HG02970 (cell line): ENCODE measurements around the gene CPE.

Source experiments
- ATAC-seq: cut with Tn5 transposase; IDR thresholded peaks from one replicate; pipeline ENCODE4 v1.9.1; 2021; ENCODE audit warnings: mild to moderate bottlenecking, moderate library complexity, moderate number of reproducible peaks; ENCODE audit not compliant: unreplicated experiment, low FRiP score

Gene CPE

DNA sequence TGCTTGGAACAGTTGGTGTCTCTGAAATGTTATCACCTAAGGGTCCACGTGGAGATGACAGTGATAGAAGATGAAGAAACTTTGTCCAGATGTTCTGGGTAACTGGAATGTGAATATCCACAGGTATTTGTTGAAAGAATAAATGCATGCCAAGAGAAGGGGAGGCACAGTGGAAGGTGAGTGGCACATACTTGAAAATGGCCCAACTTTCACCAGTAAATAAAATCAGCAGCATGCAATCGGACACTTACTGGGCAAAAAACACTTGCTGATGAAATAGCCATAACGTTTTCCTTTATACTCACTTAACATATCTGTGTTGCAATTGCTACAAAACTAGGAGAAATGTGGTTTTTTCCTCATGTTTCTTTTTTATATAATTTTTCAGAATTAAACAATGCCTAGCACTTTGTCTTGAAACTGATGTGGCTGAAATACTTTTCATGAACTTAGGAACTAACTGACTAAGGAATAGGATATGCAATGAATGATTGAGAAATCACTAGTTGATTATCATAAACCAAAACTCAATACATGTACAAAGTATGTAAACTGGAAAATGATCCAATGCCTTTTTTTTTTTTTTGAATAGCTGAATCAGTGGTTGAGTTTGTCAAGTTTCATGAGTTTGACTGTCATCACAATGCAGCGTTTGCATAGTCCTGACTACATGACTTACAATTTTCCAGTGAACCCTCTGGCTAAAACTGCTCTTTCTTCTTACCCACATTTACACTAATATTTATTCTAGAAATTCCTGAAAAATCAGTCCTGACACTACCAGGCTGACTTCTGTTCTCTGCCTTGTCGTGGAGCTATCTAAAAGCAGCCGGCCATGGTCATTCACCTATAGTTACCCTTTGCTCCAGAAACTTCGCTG is 127.4 kb downstream of the CPE start:
- no peak for ATAC-seq

- ATAC-seq = no peak
These were observed 128.0 kb downstream of the CPE start for GRCh38 chr4:165506849-165507248.

DNA sequence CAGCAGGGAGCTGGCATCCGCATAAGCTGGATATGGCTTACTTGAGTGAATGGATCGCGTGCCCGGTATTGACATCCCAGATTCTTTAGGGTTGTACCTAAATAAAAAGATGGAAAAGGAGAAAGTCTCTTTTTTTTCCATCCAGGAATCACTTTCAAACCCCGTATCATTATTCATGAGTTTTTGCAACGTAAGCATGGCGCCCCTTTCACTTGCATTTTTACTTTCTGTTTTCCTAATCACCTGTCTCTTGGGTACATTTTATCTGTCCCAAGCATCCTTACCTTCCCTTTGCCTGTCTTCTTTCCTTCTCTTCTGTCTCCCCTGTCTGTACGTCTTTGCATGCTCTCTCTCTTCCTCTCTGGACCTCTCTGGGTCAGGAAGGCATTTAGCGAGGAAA is 128.6 kb downstream of the CPE start:
- ATAC-seq = no peak

GRCh38 chr4:165508372-165509120 is 129.7 kb downstream of the CPE start:
- ATAC-seq = no peak

DNA sequence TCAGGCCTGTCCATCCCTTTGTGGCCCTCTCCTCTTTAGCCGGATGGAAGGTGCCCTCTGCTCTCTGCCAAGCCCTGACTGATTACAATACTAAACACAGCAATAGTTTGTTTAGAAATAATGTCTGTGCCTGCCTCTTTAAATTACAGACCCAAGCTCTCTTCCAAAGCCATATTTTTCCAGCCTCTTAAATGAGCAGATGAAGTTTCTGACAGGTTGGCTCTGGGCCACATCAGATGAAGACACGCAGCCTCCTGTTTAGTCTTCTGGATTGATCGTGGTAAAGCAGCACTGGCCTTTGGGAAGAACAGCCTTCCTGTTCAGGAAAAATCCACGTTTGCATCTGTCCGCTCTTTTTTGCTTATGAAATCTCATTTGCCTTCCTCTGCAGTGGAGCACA is 133.6 kb downstream of the CPE start:
- ATAC-seq = no peak

- no peak for ATAC-seq
These were observed 135.9 kb downstream of the CPE start for GRCh38 chr4:165514739-165515138.

DNA sequence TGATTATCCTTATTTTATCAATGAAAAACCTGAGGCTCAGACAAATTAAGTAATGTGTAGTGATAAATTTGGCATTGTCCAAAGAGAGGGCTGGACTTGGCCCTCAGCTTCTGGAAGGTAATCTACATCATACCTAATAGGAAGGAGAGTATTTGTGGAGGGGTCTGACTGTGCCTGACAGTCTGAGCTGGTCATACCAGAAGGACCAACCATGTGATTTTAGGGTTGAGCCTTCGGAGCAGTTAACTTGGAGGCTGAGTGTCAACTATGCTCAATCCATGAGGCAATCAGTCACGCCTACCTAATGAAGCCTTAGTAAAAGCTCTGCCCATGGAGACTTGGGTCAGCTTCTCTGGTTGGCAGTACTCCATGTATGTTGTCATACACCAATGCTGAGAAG is 136.4 kb downstream of the CPE start:
- ATAC-seq = no peak

DNA sequence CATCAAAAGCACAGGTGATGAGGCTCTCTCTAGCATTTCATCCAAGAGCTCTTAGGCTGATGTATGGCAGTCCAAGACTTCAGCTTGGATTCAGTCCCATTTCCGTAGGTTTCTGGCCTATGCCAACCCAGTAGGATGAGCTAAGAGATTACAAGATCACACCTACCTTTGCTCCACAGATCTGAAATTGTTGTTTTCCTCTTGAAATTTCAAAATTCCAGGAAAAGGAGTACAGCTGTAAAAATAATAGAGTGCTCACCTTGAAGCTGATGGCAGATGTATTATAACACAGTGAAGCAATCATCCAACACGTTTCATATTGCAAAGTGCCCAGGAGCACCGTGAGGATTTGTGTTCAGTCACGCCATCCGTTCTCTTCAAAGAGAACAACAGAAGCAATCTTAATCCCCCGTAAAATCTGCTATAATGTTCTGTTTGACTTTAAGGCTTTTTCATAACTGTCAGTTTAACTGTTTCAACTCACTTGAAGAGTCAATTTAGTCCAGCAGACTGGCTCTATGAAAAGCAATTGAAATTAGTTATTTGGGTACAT is 137.5 kb downstream of the CPE start:
- ATAC-seq = no peak

GRCh38 chr4:165517216-165517615 is 138.4 kb downstream of the CPE start:
- ATAC-seq = no peak

GRCh38 chr4:165518024-165518616 is 139.3 kb downstream of the CPE start:
- ATAC-seq = no peak

DNA sequence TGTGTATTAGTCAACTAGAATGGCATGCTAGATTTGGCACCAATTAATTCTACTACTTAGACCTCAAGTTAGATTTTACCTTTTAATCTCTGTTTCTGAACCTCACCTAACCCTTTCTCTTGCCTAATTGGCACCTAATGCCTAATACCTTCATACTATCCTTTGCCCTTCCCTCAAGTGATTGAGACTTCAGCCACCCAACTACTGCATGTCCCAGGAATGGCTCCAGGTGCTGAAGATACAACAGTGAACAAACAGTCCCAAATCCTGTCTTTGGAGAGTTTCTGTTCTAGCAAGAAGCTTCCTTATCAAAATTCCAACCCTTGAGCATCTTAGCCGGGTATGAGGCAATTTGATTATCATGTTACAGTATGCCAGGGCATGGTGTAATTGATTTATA is 139.9 kb downstream of the CPE start:
- ATAC-seq = no peak

DNA sequence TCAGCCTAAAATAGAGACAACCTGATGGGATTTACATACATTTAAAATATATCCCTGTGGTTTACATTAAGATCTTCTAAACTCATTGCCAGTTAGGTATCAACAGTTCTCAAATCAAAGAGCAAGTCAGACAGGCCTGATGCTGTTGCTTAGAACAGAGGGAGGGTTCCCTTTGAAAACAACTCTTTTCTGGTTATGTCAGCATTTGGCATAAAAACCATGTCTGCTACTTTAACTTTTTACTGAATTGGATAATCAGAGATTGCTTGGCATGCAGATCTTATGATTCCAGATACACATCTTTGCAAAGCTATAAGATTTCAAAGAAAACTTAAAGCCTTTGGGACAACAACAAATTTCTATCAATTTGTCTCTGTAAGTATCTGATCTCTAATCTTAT is 140.8 kb downstream of the CPE start:
- ATAC-seq = no peak

DNA sequence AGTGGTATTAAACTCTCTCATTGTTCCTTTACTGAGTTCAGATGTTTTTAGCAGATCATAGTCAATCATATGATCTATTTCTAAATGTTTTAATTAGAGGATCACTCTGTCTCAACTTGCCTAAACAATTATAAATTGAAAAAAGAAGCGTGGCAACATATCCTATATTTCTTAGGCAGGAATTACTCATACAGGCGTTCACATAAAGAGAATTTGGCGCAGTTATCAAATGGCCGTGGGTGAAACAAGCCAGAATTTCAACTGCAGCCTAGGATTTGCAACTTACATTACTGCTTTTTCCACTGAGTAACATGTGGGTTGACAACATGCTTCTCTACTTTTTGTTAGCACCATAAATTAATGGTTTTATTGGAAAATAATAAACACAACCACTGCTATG is 141.3 kb downstream of the CPE start:
- no peak for ATAC-seq

GRCh38 chr4:165522050-165522449 is 143.2 kb downstream of the CPE start:
- ATAC-seq = no peak

- no peak for ATAC-seq
These were observed 145.9 kb downstream of the CPE start for GRCh38 chr4:165524532-165525190.

GRCh38 chr4:165532976-165533375 is 154.2 kb downstream of the CPE start:
- no peak for ATAC-seq

DNA sequence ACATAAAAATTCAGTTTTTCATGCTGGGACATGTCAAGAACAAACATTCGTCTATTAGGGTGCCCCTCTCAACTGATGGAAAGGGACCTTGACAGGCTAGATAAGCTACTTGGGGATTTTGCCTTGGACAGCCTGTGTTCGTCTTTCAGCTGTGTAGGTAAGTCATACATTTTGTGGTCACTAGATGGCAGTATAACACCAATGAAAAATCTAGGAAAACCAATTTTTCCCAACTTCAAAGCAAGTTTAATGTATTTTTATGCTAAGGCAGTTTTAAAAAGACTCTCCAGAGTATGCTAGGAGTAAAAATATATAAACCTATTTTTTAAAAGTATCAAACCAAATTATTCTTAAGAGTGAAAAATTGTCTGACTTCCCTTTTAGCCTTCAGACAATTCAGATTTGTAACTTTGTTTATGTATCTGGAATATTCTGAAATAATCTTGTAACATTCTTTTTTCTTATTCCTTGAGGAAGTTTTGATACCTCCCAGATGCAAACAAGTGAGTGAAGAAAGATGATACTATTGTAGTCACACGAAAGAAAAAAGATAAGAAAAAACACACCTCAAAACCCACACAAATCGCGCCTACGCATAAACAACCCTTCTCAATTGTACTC is 158.3 kb downstream of the CPE start:
- peak; percentile 47 for ATAC-seq

GRCh38 chr4:165539801-165540200 is 161.0 kb downstream of the CPE start:
- no peak for ATAC-seq

GRCh38 chr4:165540206-165540830 is 161.5 kb downstream of the CPE start:
- ATAC-seq = no peak
